HepG2 (cell line): ENCODE results near the gene GPS1. TPM values are rescaled to one million over a fixed set of nuclear protein-coding genes. Genes with fewer than 3 reads are reported as not detected.

Experiments used
- E2F5 ChIP-seq: sonication (generic); formaldehyde crosslinking; conservative IDR thresholded peaks from 2 replicates; pipeline ENCODE4 v1.4.0; 2020; ENCODE audit warnings: missing genetic modification reagents
- ERF ChIP-seq: IDR thresholded peaks from 2 replicates; pipeline ENCODE4 v1.6.1; 2018; ENCODE audit warnings: missing biosample characterization, missing genetic modification reagents
- FOXM1 ChIP-seq: sonication (generic); formaldehyde crosslinking; IDR thresholded peaks from 2 replicates; pipeline ENCODE4 v1.5.0; 2020; ENCODE audit warnings: missing genetic modification reagents
- KLF9 ChIP-seq: IDR thresholded peaks from 2 replicates; pipeline ENCODE4 v1.6.1; 2016; ENCODE audit warnings: low read depth
- PHF21A ChIP-seq: sonication (generic); formaldehyde crosslinking; IDR thresholded peaks from 2 replicates; pipeline ENCODE4 v1.5.0; 2020; ENCODE audit warnings: mild to moderate bottlenecking, missing genetic modification reagents
- RAD21 ChIP-seq: fragments of 450-650 bp; formaldehyde crosslinking; IDR thresholded peaks from 2 replicates; pipeline ENCODE4 v1.5.0; 2020; ENCODE audit warnings: mild to moderate bottlenecking
- SKI ChIP-seq: fragments of 450-650 bp; IDR thresholded peaks from one replicate; pipeline ENCODE4 v1.6.1; 2018; ENCODE audit warnings: mild to moderate bottlenecking; ENCODE audit not compliant: partially characterized antibody
- SMAD9 ChIP-seq: sonication (generic); formaldehyde crosslinking; IDR thresholded peaks from 2 replicates; pipeline ENCODE4 v1.5.1; 2020; ENCODE audit warnings: mild to moderate bottlenecking, missing genetic modification reagents
- SOX5 ChIP-seq: IDR thresholded peaks from 2 replicates; pipeline ENCODE4 v1.6.1; 2016; ENCODE audit warnings: borderline replicate concordance
- SYNCRIP ChIP-seq: fragments of 200-400 bp; formaldehyde crosslinking; IDR thresholded peaks from 2 replicates; pipeline ENCODE4 v1.6.1; 2018; ENCODE audit warnings: mild to moderate bottlenecking, low read depth, low read length; ENCODE audit not compliant: insufficient read depth
- TAF15 ChIP-seq: fragments of 200-400 bp; formaldehyde crosslinking; IDR thresholded peaks from one replicate; pipeline ENCODE4 v1.6.1; 2018; ENCODE audit warnings: mild to moderate bottlenecking, low read depth, low read length; ENCODE audit not compliant: poor library complexity, severe bottlenecking
- YEATS4 ChIP-seq: sonication (generic); formaldehyde crosslinking; IDR thresholded peaks from 2 replicates; pipeline ENCODE4 v1.4.0; 2020; ENCODE audit warnings: missing genetic modification reagents, borderline replicate concordance
- ZBTB14 ChIP-seq: sonication (generic); formaldehyde crosslinking; IDR thresholded peaks from 2 replicates; pipeline ENCODE4 v1.4.0; 2020; ENCODE audit warnings: missing genetic modification reagents
- ZBTB8A ChIP-seq: sonication (generic); formaldehyde crosslinking; IDR thresholded peaks from 2 replicates; pipeline ENCODE4 v1.4.0; 2020; ENCODE audit warnings: mild to moderate bottlenecking, low read depth, missing genetic modification reagents, borderline replicate concordance
- ZFAT ChIP-seq: sonication (generic); formaldehyde crosslinking; conservative IDR thresholded peaks from 2 replicates; pipeline ENCODE4 v1.8.1; 2023; ENCODE audit warnings: missing genetic modification reagents, inconsistent platforms
- ZNF24 ChIP-seq: fragments of 450-650 bp; IDR thresholded peaks from 2 replicates; pipeline ENCODE4 v1.6.1; 2017; ENCODE audit warnings: antibody characterized with exemption, mild to moderate bottlenecking
- ZNF253 ChIP-seq: sonication (generic); formaldehyde crosslinking; IDR thresholded peaks from 2 replicates; pipeline ENCODE4 v1.8.0; 2022; ENCODE audit warnings: mild to moderate bottlenecking, missing genetic modification reagents, borderline replicate concordance
- ZNF280B ChIP-seq: sonication (generic); formaldehyde crosslinking; IDR thresholded peaks from 2 replicates; pipeline ENCODE4 v1.5.0; 2020; ENCODE audit warnings: missing genetic modification reagents, mild to moderate bottlenecking, borderline replicate concordance
- ZNF30 ChIP-seq: sonication (generic); formaldehyde crosslinking; IDR thresholded peaks from 2 replicates; pipeline ENCODE4 v1.5.0; 2020; ENCODE audit warnings: mild to moderate bottlenecking, missing genetic modification reagents
- ZNF484 ChIP-seq: sonication (generic); formaldehyde crosslinking; IDR thresholded peaks from 2 replicates; pipeline ENCODE4 v1.5.1; 2020; ENCODE audit warnings: mild to moderate bottlenecking, low read depth, missing genetic modification reagents, borderline replicate concordance
- polyA plus RNA-seq, 8 experiments: library from polyadenylated mRNA; depleted of rRNA in 3 of 8; stranded (reverse) in 7 of 8; unstranded in 1 of 8; fragments of >200 nt; fragmentation: Illumina TruSeq in 4 of 8; extraction: Trizol in 4 of 8; gene quantifications; 2 replicates each; pipeline versions ENCODE4 v1.2.1 to v1.2.3, GENCODE V29; 2011 to 2016; ENCODE audit warnings: low read depth in 4 of 8, missing spikeins in 1 of 8, mixed read lengths in 1 of 8; ENCODE audit not compliant: insufficient read depth in 1 of 8
- total RNA-seq, 5 experiments: library from RNA; depleted of rRNA; stranded (reverse); fragments of >200 nt; fragmentation: Illumina TruSeq; extraction: Trizol; gene quantifications; 2 replicates each; pipeline ENCODE4 v1.2.3, GENCODE V29; 2016; ENCODE audit warnings: low read depth in 1 of 5

Gene GPS1
- total and polyA plus RNA-seq, 2 of the 13 experiments (the other 11 are each of a cell fraction or from before 2014, with no cell fraction given), result 124 to 128 TPM

DNA sequence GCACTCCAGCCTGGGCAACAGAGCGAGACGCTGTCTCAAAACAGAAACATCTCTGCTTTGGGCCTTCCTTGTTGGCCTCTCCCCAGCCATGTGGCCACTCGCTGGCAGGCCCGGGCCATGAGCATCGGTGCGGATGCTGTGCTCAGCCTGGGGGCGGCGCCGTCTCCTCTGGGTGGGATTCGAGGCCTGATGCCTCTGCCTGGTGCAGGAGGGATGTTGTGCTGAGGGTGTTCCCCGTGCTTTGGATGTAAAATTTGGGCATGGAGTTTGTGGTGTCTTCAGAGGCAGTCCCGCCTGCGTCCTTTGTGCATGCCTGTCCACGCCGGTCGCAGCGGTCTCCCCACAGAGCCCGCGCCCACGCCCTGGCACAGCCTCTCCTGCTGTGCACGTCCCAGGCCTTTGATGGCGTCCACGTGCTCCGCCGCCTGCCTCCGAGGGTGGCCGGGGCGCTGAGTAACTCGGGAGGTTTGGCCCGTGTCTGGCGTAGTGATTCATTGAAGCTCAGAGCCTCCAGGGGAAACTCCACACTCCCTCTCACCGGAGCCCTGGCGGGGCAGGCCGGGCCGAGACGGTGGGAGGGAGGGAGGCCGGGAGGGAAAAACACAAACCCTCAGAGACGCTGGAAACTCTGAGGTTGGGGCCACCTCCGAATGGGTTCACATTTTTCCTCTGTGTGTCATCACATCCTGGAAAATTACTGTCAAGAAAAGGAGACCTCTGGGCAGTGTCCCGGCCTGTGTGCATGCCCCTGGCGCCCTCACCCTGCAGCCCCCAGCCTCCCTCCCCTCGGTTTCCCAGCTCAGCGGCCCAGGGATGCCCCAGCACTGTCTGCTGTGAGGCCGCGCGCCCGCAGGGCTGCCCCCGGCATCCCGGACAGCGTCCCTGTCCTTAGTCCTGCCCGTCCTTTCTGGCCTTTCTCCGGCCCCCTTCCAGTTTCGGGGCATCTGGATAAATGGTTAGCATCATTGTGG lies 48.0 kb upstream of the GPS1 start (continued):
- TF ChIP-seq FOXM1 (no peak), KLF9 (CRISPR knock-in tag) (peak; percentile 40; the same call in 1 of the 2 replicates), SYNCRIP (no peak), ZNF484 (CRISPR knock-in tag) (no peak), ZBTB14 (CRISPR knock-in tag) (no peak), YEATS4 (CRISPR knock-in tag) (peak; percentile 63; the same call in 1 of the 2 replicates), ERF (CRISPR knock-in tag) (peak; percentile 85), PHF21A (CRISPR knock-in tag) (peak; percentile 96), ZNF253 (CRISPR knock-in tag) (0 out of 2 replicates have a peak, but pooled peaks have one; percentile 66), TAF15 (peak; percentile 75), RAD21 (CRISPR knock-in tag) (no peak; the same call in 1 of the 2 replicates), E2F5 (CRISPR knock-in tag) (no peak), ZBTB8A (CRISPR knock-in tag) (no peak; the same call in 1 of the 2 replicates), SMAD9 (CRISPR knock-in tag) (no peak), ZFAT (no peak), ZNF30 (CRISPR knock-in tag) (no peak), SOX5 (peak; percentile 52; the same call in 1 of the 2 replicates), SKI (peak; percentile 62), ZNF24 (no peak), ZNF280B (CRISPR knock-in tag) (peak; percentile 70; the same call in 1 of the 2 replicates)
